ENCODE data around the gene POLR1A.

Gene POLR1A

DNA sequence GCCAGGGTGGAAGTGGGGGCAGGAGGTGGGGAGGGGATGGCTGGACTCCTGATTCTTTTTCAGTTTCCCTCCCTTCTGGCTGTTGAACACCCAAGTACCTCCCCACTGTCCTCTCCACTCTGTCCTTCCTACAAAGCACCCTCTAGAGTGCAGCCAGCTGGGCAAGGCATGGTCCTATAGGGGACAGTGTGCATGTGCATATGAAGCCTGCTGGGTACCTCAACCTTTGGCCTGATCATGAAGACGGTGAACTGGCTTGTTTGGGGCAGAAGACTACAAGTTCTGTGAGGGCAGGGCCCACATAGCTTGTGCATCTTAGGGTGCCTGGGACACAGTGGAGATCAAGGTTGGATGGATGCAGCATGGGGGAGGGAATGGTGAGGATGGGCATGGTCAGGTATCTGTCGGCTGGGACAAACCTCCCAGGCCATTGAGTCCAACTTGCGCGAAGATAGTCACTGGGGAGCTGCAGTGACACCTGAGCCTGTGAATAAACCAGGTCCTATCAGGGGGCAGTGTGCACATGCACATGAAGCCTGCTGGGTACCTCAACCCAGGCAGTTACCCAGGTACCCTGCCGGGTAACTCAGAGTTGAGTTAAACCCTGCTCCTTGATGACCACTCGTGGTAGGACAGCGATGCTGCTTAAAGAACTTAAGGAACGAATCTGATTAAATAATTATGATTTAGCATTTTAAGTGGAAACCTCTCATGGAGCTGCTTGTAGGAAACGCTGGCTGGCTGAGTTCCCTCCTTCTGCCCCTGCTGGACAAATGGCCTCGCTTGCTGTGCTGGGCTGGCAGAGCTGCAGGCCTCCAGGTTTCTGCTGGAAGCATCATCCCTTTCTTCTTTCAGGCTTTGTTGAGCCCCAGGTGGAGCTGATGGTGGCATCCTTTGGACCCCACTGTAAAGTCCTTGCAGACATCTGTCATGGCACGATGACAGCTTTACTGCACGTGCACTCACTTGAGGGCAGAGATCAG lies 84.0 kb downstream of the POLR1A start:
- TF ChIP-seq CTCF (IDR thresholded peaks at IDR 0.05; ENCODE audit: extremely low read depth, insufficient read depth, missing control alignments): no peak
- in situ Hi-C loops (cut with MboI; ENCODE audit: low pct_unique_long_range_greater_than_20kb, low sequenced_read_pairs, unreplicated experiment): no loop called here
- no peak for DNase-seq (ENCODE audit: low spot score)

DNA sequence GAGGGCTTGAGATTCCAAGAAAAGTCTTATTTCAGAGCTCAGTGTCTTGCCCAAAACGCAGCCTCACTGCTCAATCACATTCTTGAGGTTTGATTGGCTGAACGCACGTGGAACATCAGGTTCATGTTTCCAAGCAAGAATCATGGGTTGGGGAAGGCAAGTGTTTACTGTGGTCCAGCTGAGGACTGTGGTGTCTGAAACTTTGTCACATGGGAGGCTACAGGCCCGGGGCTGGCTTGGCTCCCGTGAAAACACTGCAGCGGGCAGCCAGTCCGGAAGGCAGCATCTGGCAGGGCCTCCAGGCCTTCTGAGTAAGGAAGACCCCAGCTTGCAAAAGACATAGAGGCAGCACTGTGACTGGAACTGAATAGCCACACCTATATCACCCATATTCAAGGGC lies 84.7 kb downstream of the POLR1A start:
- in situ Hi-C loops (cut with MboI; ENCODE audit: low pct_unique_long_range_greater_than_20kb, low sequenced_read_pairs, unreplicated experiment): no loop called here
- TF ChIP-seq CTCF (IDR thresholded peaks at IDR 0.05; ENCODE audit: extremely low read depth, insufficient read depth, missing control alignments): no peak
- DNase-seq (ENCODE audit: low spot score): no peak

DNA sequence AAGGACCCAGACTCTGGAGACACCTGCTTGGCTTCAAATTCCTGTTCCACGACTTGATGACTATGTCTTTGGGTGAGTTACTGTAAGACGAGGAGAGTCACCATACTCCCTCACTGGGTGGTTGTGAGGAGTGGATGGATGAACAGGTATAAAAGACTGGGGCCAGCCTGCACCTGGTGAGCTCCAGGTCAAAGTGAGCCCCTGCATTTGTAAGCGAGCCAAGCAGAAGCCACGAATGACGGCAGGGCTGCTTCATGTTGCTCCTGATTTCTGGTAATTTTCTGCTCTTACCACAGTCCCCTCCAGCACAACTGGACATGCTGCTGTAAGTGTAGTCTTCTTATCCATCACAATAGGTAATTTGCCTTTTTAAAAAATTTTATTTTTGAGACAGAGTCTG lies 86.6 kb downstream of the POLR1A start:
- no peak for DNase-seq (ENCODE audit: low spot score)
- TF ChIP-seq CTCF (IDR thresholded peaks at IDR 0.05; ENCODE audit: extremely low read depth, insufficient read depth, missing control alignments): no peak
- in situ Hi-C loops (cut with MboI; ENCODE audit: low pct_unique_long_range_greater_than_20kb, low sequenced_read_pairs, unreplicated experiment): no loop called here

DNA sequence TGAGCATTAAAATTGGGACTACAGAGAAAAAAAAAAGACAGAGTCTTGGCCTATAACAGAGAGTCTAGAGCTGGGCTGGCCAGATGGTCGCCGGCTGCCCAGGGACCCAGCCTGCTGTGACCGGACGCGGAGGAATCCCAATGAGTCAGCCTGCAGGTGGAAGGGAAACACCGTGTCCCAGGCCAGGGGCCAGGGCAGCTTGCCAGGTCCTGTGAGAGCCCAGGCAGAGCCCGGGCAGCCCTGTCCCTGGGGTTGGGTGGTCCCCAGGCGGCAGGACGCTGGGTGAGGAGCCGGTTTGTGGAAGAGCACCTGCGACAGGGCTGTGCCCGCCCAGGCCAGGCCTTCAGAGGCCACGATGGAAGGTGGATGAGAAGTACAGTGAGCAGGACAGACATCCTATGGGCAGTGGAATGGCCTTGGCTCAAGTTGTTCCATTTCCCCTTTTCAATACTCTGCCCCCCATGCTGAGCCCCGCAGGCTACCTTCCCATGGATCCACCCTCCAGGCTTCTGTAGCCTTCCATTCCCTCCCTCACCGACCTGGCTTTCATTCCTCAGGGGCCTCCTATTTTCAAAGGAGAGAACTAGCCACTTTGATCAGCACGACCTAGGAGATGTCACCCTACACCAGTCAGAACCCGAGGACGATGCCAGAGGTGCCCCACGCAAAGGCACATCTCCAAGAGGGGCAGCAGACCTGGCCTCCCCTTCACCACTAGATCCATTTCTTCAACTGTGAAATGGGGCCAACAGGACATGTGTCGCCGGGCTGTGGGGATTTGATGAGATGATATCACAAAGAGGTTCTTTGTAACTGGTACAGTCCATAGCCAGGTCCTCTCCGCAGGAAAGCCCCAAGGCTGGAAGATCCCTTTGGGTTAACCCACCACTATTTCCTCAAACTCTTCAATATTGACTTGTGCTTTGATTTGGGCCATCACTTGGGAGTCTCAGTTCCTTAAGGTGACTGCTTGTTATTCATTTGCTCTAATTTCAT lies 87.5 kb downstream of the POLR1A start:
- no peak for TF ChIP-seq CTCF (IDR thresholded peaks at IDR 0.05; ENCODE audit: extremely low read depth, insufficient read depth, missing control alignments)
- in situ Hi-C loops (cut with MboI; ENCODE audit: low pct_unique_long_range_greater_than_20kb, low sequenced_read_pairs, unreplicated experiment): no loop called here
- peak; percentile 39 for DNase-seq (ENCODE audit: low spot score)

GRCh38 chr2:86016581-86016980 lies 89.1 kb downstream of the POLR1A start:
- in situ Hi-C loops (cut with MboI; ENCODE audit: low pct_unique_long_range_greater_than_20kb, low sequenced_read_pairs, unreplicated experiment): no loop called here
- no peak for TF ChIP-seq CTCF (IDR thresholded peaks at IDR 0.05; ENCODE audit: extremely low read depth, insufficient read depth, missing control alignments)
- no peak for DNase-seq (ENCODE audit: low spot score)

DNA sequence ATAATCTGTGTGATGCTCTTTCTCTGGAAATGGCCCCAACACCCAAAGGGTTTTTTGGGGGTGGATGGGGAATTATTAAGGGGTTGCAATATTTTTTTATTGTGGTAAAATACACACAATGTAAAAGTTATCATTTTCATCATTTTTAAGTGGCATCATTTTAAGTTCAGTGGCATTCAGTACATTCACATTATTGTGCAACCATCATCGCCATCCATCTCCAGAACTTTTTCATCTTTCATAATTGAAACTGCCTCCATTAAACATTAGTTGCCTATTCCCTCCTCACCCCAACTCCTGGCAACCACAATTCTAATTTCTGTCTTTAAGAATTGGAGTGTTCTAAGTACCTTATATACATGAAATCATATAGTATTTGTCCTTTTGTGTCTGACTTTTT lies 90.0 kb downstream of the POLR1A start:
- TF ChIP-seq CTCF (IDR thresholded peaks at IDR 0.05; ENCODE audit: extremely low read depth, insufficient read depth, missing control alignments): no peak
- in situ Hi-C loops (cut with MboI; ENCODE audit: low pct_unique_long_range_greater_than_20kb, low sequenced_read_pairs, unreplicated experiment): no loop called here
- DNase-seq (ENCODE audit: low spot score): no peak

All from GM13977 (cell line).